Fibroblast of skin of back (primary cell): Measurements from ENCODE around the gene BTN1A1. TPM values are rescaled to one million over a fixed set of nuclear protein-coding genes. Genes with fewer than 3 reads are reported as not detected.
A peak's percentile ranks its signal among the peaks of the same experiment; 100 is the strongest.
"Not testable (repeated sequence)": the region's sequence is repeated elsewhere in the genome, so short reads cannot be mapped to it uniquely, and the experiment has no call there.

ENCODE experiments used
- DNase-seq: peaks from one replicate; pipeline ENCODE4 v3.0.0-alpha.2; 2013
- polyA plus RNA-seq, 2 experiments: library from polyadenylated mRNA; unstranded; fragments of 120-200 nt; gene quantifications; one replicate each; pipeline ENCODE4 v1.2.1, GENCODE V29; 2013; ENCODE audit not compliant: insufficient read length in 2 of 2

BTN1A1 gene
- not detected for polyA plus RNA-seq (2013, experiment 1 of 2; ENCODE audit: insufficient read length)
- polyA plus RNA-seq (2013, experiment 2 of 2; ENCODE audit: insufficient read length): not detected

- DNase-seq: no peak
These were observed at the start of gene BTN1A1 for GRCh38 chr6:26500102-26500501. Gene BTN1A1 (plus strand): TSS chr6:26500303. CDS start chr6:26501287, 984 bp downstream.

GRCh38 chr6:26452631-26453235 lies 47.4 kb upstream of the BTN1A1 start:
- DNase-seq: no peak

- no peak for DNase-seq
These were observed 45.5 kb upstream of the BTN1A1 start for GRCh38 chr6:26454631-26455030.

GRCh38 chr6:26455357-26455970 lies 44.6 kb upstream of the BTN1A1 start:
- DNase-seq: peak; percentile 79

GRCh38 chr6:26457264-26457805 lies 42.8 kb upstream of the BTN1A1 start:
- no peak for DNase-seq

GRCh38 chr6:26457806-26458688 lies 42.1 kb upstream of the BTN1A1 start, which contains the start of gene BTN2A1:
Gene BTN2A1 (plus strand): TSS chr6:26457955. CDS start chr6:26458637, 682 bp downstream.
- peak; percentile 95 for DNase-seq

- DNase-seq: no peak
These were observed 40.9 kb upstream of the BTN1A1 start for GRCh38 chr6:26459023-26459810.

- not testable (repeated sequence) for DNase-seq
These were observed 38.8 kb upstream of the BTN1A1 start for GRCh38 chr6:26461353-26461752.

- DNase-seq: no peak
These were observed 36.1 kb upstream of the BTN1A1 start for GRCh38 chr6:26464014-26464413.

GRCh38 chr6:26464416-26465131 lies 35.5 kb upstream of the BTN1A1 start:
- no peak for DNase-seq

GRCh38 chr6:26465776-26466175 lies 34.3 kb upstream of the BTN1A1 start:
- DNase-seq: no peak

GRCh38 chr6:26468829-26469228 lies 31.3 kb upstream of the BTN1A1 start:
- DNase-seq: no peak

- no peak for DNase-seq
These were observed 29.5 kb upstream of the BTN1A1 start for GRCh38 chr6:26470643-26471042.

GRCh38 chr6:26471970-26472369 lies 28.1 kb upstream of the BTN1A1 start:
- DNase-seq: no peak

GRCh38 chr6:26472549-26473290 lies 27.4 kb upstream of the BTN1A1 start:
- DNase-seq: no peak

GRCh38 chr6:26473429-26473757 lies 26.7 kb upstream of the BTN1A1 start:
- DNase-seq: no peak

- DNase-seq: peak; percentile 97
These were observed 26.2 kb upstream of the BTN1A1 start for GRCh38 chr6:26473758-26474438.

- DNase-seq: no peak
These were observed 25.6 kb upstream of the BTN1A1 start for GRCh38 chr6:26474439-26474881.

- peak; percentile 45 for DNase-seq
These were observed 24.0 kb upstream of the BTN1A1 start for GRCh38 chr6:26475823-26476729.
